Measurements from ENCODE around the gene NKIRAS2. TPM values are rescaled to one million over a fixed set of nuclear protein-coding genes. Genes with fewer than 3 reads are reported as not detected.
A peak's percentile ranks its signal among the peaks of the same experiment; 100 is the strongest.

The NKIRAS2 gene
- total and polyA plus RNA-seq, 2 of the 13 experiments (the other 11 are each of a cell fraction or from before 2014, with no cell fraction given) = 27.9 to 42.0 TPM

GRCh38 chr17:42067371-42068091 lies 47.6 kb downstream of the NKIRAS2 start (continued):
- TF ChIP-seq HMGXB4 (CRISPR knock-in tag; IDR thresholded peaks at IDR 0.05; ENCODE audit: borderline replicate concordance in 1 of 2, low read depth in 1 of 2) (peak; percentile 64 to 89; a peak in 3 of 4 replicates), NCOA2 (CRISPR knock-in tag; IDR thresholded peaks at IDR 0.05) (no peak), ADNP (CRISPR knock-in tag; IDR thresholded peaks at IDR 0.05) (no peak), SNAPC2 (CRISPR knock-in tag; IDR thresholded peaks at IDR 0.05) (no peak), ZNF773 (CRISPR knock-in tag; IDR thresholded peaks at IDR 0.05; ENCODE audit: borderline replicate concordance) (no peak), MXD1 (CRISPR knock-in tag; IDR thresholded peaks at IDR 0.05) (no peak), MBD4 (IDR thresholded peaks at IDR 0.05; ENCODE audit: borderline replicate concordance, low read length) (no peak), PLSCR1 (CRISPR knock-in tag; IDR thresholded peaks at IDR 0.05; ENCODE audit: borderline replicate concordance) (no peak), MXI1 (IDR thresholded peaks at IDR 0.05; ENCODE audit: borderline replicate concordance, low read depth, low read length) (0 out of 3 replicates have a peak, but pooled peaks have one; percentile 18), ZBTB7B (CRISPR knock-in tag; IDR thresholded peaks at IDR 0.05) (peak; percentile 89), NR2F6 (IDR thresholded peaks at IDR 0.05) (peak; percentile 49; the same call in 1 of the 2 replicates), NR2F6 (CRISPR knock-in tag; IDR thresholded peaks at IDR 0.05) (peak; percentile 49), KIAA2018 (CRISPR knock-in tag; IDR thresholded peaks at IDR 0.05; ENCODE audit: borderline replicate concordance) (no peak), ZNF430 (CRISPR knock-in tag; IDR thresholded peaks at IDR 0.05) (no peak), ZNF792 (CRISPR knock-in tag; IDR thresholded peaks at IDR 0.05) (no peak), DBP (CRISPR knock-in tag; IDR thresholded peaks at IDR 0.05; ENCODE audit: not compliant biosample characterization) (no peak), MAFK (conservative IDR thresholded peaks at IDR 0.05 in 1 of 2, IDR thresholded peaks at IDR 0.05 in 1 of 2; ENCODE audit: low read length in 2 of 2) (no peak), RFX5 (IDR thresholded peaks at IDR 0.05; ENCODE audit: low read depth, low read length) (no peak)

Data from HepG2 (cell line).